HG03103 (cell line): Measurements from ENCODE around the gene DAD1.
"Not testable (repeated sequence)": the region's sequence is repeated elsewhere in the genome, so short reads cannot be mapped to it uniquely, and the experiment has no call there.

Experiments used
- ATAC-seq: cut with Tn5 transposase; IDR thresholded peaks from one replicate; pipeline ENCODE4 v1.9.1; 2021; ENCODE audit warnings: low read depth; ENCODE audit not compliant: unreplicated experiment

DAD1 gene

GRCh38 chr14:22599349-22599748 lies 10.3 kb upstream of the DAD1 start:
- ATAC-seq, result no peak

GRCh38 chr14:22598896-22599244 lies 9.8 kb upstream of the DAD1 start:
- peak; percentile 40 for ATAC-seq

GRCh38 chr14:22598099-22598895 lies 9.3 kb upstream of the DAD1 start, which contains the start of gene ABHD4:
ABHD4 (plus strand) TSS chr14:22598300; CDS start chr14:22598307, 7 bp downstream.
- peak; percentile 74 for ATAC-seq

- no peak for ATAC-seq
Observed at GRCh38 chr14:22597771-22598098, 8.7 kb upstream of the DAD1 start.

- ATAC-seq, result no peak
Observed at GRCh38 chr14:22597265-22597664, 8.2 kb upstream of the DAD1 start.

GRCh38 chr14:22596354-22596879 lies 7.4 kb upstream of the DAD1 start:
- no peak for ATAC-seq

- no peak for ATAC-seq
Observed at GRCh38 chr14:22594156-22594716, 5.2 kb upstream of the DAD1 start.

- no peak for ATAC-seq
Observed at GRCh38 chr14:22593601-22594000, 4.6 kb upstream of the DAD1 start.

- ATAC-seq, result no peak
Observed at GRCh38 chr14:22593189-22593588, 4.2 kb upstream of the DAD1 start.

- no peak for ATAC-seq
Observed at GRCh38 chr14:22588526-22589095, 413 bp downstream of the DAD1 start.

- ATAC-seq, result not testable (repeated sequence)
Observed at GRCh38 chr14:22587677-22588422, 1.2 kb downstream of the DAD1 start.

- ATAC-seq, result no peak
Observed at GRCh38 chr14:22587247-22587646, 1.8 kb downstream of the DAD1 start.

GRCh38 chr14:22583994-22584393 lies 5.0 kb downstream of the DAD1 start:
- no peak for ATAC-seq

- ATAC-seq, result no peak
Observed at GRCh38 chr14:22580625-22581024, 8.4 kb downstream of the DAD1 start.

- no peak for ATAC-seq
Observed at GRCh38 chr14:22579881-22580280, 9.1 kb downstream of the DAD1 start.

GRCh38 chr14:22579236-22579635 lies 9.8 kb downstream of the DAD1 start:
- no peak for ATAC-seq

- no peak for ATAC-seq
Observed at GRCh38 chr14:22577334-22577908, 11.6 kb downstream of the DAD1 start.

- no peak for ATAC-seq
Observed at GRCh38 chr14:22573804-22574203, 15.2 kb downstream of the DAD1 start.

- no peak for ATAC-seq
Observed at GRCh38 chr14:22572562-22573058, 16.4 kb downstream of the DAD1 start.

GRCh38 chr14:22570132-22570949 lies 18.7 kb downstream of the DAD1 start:
- ATAC-seq, result peak; percentile 65
